GM19099 (cell line): ENCODE measurements around the gene HECA.

ENCODE experiments used
- POLR2A ChIP-seq: IDR thresholded peaks from 3 replicates; pipeline ENCODE4 v1.6.1; 2011; ENCODE audit warnings: low read depth; ENCODE audit not compliant: insufficient read length; ENCODE audit errors: extremely low read depth

Gene HECA

GRCh38 chr6:139126931-139127330, 7.9 kb upstream of the HECA start:
- no peak for TF ChIP-seq POLR2A

DNA sequence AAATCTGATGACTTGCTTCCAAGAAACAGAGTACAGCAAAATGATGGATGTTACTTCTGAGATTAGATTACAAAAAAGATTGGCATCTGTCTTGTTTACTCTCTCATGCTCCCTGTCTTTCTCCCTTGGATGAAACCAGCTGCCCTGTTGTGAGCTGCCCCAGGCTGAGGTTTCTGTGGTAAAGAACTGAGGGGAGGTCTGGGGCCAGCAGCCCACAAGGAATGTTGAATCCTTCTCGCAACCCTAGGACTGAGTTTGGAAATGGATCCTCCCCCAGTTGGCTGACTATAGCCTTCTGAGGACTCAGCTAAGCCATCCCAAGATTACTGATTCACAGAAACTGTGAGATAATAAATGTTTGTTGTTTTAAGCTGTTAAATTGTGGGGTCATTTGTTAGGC, 5.6 kb upstream of the HECA start:
- TF ChIP-seq POLR2A: no peak

DNA sequence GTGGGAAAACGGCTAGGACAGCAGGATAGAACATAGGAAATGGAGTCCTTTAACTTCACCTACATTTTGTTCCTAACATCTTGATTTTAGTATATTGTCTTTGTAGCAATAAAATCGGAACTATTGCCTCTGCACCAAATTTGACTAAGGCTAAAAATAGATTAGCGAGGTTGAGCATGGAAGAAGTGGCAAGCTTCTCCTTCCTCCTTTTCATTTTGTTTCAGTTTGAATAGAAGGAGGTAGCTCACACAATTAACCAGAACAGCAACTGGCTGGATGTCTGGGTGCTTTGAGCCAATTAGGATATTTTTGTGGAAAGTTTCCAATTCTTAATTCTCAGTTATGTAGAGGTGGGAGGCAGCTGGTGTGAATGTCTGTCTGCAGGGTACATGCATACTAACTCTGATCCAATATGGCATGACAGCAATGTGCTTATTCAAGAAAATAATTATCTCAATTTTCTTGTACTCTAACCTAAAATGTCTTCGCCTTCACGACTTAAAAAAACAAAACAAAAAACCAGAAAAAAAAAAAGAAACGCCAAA, 3.1 kb upstream of the HECA start:
- TF ChIP-seq POLR2A: no peak

- no peak for TF ChIP-seq POLR2A
Measured at GRCh38 chr6:139133262-139134063, 1.4 kb upstream of the HECA start.

- TF ChIP-seq POLR2A: no peak
Measured at GRCh38 chr6:139134064-139134395, 850 bp upstream of the HECA start.

- no peak for TF ChIP-seq POLR2A
Measured at GRCh38 chr6:139135578-139136545, 982 bp downstream of the HECA start.

DNA sequence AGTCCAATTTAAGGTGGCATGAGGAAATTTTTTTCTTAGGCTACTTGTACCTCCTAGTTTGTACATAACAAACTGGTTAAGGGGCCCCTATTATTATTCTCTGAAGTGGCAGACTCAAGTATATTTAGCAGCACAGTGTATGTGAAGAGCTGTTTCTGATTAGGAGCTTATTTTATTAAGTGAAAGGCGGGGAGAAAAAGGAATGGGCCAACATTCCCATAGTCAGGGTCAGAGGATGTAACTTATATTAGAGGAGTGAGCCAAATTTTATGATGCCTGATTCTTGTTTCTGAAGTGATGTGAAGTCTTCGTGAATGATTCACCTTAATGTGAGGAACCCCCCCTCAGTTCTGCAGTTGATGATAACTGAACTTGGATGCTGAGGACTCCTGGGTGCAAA, 2.8 kb downstream of the HECA start:
- TF ChIP-seq POLR2A: no peak

- no peak for TF ChIP-seq POLR2A
Measured at GRCh38 chr6:139142262-139142661, 7.4 kb downstream of the HECA start.

- TF ChIP-seq POLR2A: no peak
Measured at GRCh38 chr6:139143111-139143510, 8.2 kb downstream of the HECA start.

- no peak for TF ChIP-seq POLR2A
Measured at GRCh38 chr6:139144490-139145085, 9.7 kb downstream of the HECA start.

GRCh38 chr6:139145661-139146060, 10.8 kb downstream of the HECA start:
- no peak for TF ChIP-seq POLR2A

DNA sequence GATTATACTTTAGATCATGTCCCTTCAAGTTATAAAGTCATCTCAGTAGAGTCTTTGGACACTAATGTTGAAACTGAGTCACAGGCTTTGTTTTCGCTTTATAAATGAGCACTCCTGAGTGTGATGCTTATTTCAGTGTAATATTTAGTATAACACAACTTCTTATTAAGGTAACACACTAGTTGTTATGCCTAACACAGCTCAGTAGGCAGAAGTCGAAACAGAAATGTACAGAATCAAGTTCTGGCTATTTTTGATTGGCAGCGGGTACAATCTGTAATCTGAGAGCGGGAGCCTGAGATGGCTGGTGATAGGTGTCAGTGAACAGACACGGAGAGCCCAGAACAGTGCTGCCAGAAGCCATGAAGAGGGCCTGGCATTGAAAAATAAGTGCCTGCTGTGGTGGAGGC, 11.4 kb downstream of the HECA start:
- no peak for TF ChIP-seq POLR2A

GRCh38 chr6:139147628-139148027, 12.7 kb downstream of the HECA start:
- TF ChIP-seq POLR2A: no peak

GRCh38 chr6:139148557-139149235, 13.8 kb downstream of the HECA start:
- TF ChIP-seq POLR2A: no peak

- no peak for TF ChIP-seq POLR2A
Measured at GRCh38 chr6:139149383-139149782, 14.5 kb downstream of the HECA start.
